Effector memory CD4-positive, alpha-beta T cell (primary cell): ENCODE results near the gene FAM114A2.

Experiments used
- DNase-seq, 3 donors: peaks; one replicate each; pipeline ENCODE4 v3.0.0-alpha.2; 2020
- H3K27ac ChIP-seq: 2 replicates; pipeline ENCODE4 v1.7.0; 2013; ENCODE audit warnings: mild to moderate bottlenecking, low read length, moderate library complexity; ENCODE audit not compliant: insufficient read depth, poor library complexity, severe bottlenecking
- H3K27me3 ChIP-seq: replicated peaks from 2 replicates; pipeline ENCODE4 v1.7.0; 2013; ENCODE audit warnings: mild to moderate bottlenecking, low read length; ENCODE audit not compliant: insufficient read depth, control insufficient read depth, poor library complexity, severe bottlenecking
- H3K36me3 ChIP-seq: 2 replicates; pipeline ENCODE4 v1.7.0; 2013; ENCODE audit warnings: mild to moderate bottlenecking, low read length, moderate library complexity; ENCODE audit not compliant: control insufficient read depth, insufficient read depth
- H3K4me1 ChIP-seq: 2 replicates; pipeline ENCODE4 v1.7.0; 2013; ENCODE audit warnings: low read length, mild to moderate bottlenecking; ENCODE audit not compliant: control insufficient read depth, insufficient read depth, poor library complexity, severe bottlenecking
- H3K4me3 ChIP-seq: 2 replicates; pipeline ENCODE4 v1.7.0; 2013; ENCODE audit warnings: low read length, low read depth, mild to moderate bottlenecking; ENCODE audit not compliant: insufficient read depth, poor library complexity, severe bottlenecking
- H3K9me3 ChIP-seq: 2 replicates; pipeline ENCODE4 v1.7.0; 2013; ENCODE audit warnings: mild to moderate bottlenecking, low read length, moderate library complexity; ENCODE audit not compliant: control insufficient read depth

Gene FAM114A2

GRCh38 chr5:153998768-153999167 is 39.9 kb downstream of the FAM114A2 start:
- no peak overlapping the region for H3K4me3 ChIP-seq
- no peak overlapping the region for H3K27ac ChIP-seq
- no peaks in the 10 kb centered on the region for H3K27me3 ChIP-seq
- H3K36me3 ChIP-seq = peaks cover 49% of the 10 kb centered on the region
- H3K9me3 ChIP-seq = no peaks in the 10 kb centered on the region
- no peak for DNase-seq
- H3K4me1 ChIP-seq = no peaks in the 10 kb centered on the region

- Histone ChIP-seq H3K36me3 (peaks cover 53% of the 10 kb centered on the region), H3K27me3 (no peaks in the 10 kb centered on the region)
Measured at GRCh38 chr5:153998010-153998409, 40.7 kb downstream of the FAM114A2 start.

GRCh38 chr5:153991168-153991567 is 47.5 kb downstream of the FAM114A2 start:
- Histone ChIP-seq H3K4me3 (no peak overlapping the region), H3K4me1 (no peaks in the 10 kb centered on the region), H3K9me3 (no peaks in the 10 kb centered on the region), H3K27ac (no peak overlapping the region), H3K36me3 (peaks cover 28% of the 10 kb centered on the region), H3K27me3 (no peaks in the 10 kb centered on the region)
- no peak for DNase-seq

More at GRCh38 chr5:153998010-153998409, 40.7 kb downstream of the FAM114A2 start:
- H3K4me3 ChIP-seq = no peak overlapping the region
- H3K27ac ChIP-seq = no peak overlapping the region
- DNase-seq = no peak
- no peaks in the 10 kb centered on the region for H3K4me1 ChIP-seq
- H3K9me3 ChIP-seq = no peaks in the 10 kb centered on the region

- no peaks in the 10 kb centered on the region for H3K4me1 ChIP-seq
- no peaks in the 10 kb centered on the region for H3K27me3 ChIP-seq
- DNase-seq = no peak
- H3K9me3 ChIP-seq = no peaks in the 10 kb centered on the region
- H3K4me3 ChIP-seq = no peak overlapping the region
- H3K27ac ChIP-seq = no peak overlapping the region
- peaks cover 14% of the 10 kb centered on the region for H3K36me3 ChIP-seq
Measured at GRCh38 chr5:153988510-153988909, 50.2 kb downstream of the FAM114A2 start.

GRCh38 chr5:153987301-153987700 is 51.4 kb downstream of the FAM114A2 start:
- no peak for DNase-seq
- Histone ChIP-seq H3K4me3 (no peak overlapping the region), H3K27ac (no peak overlapping the region), H3K36me3 (peaks cover 3% of the 10 kb centered on the region), H3K9me3 (no peaks in the 10 kb centered on the region), H3K27me3 (no peaks in the 10 kb centered on the region), H3K4me1 (no peaks in the 10 kb centered on the region)

GRCh38 chr5:153985498-153985897 is 53.2 kb downstream of the FAM114A2 start:
- Histone ChIP-seq H3K36me3 (no peaks in the 10 kb centered on the region), H3K27me3 (no peaks in the 10 kb centered on the region), H3K4me3 (no peak overlapping the region), H3K27ac (no peak overlapping the region), H3K4me1 (no peaks in the 10 kb centered on the region), H3K9me3 (no peaks in the 10 kb centered on the region)
- DNase-seq = no peak

GRCh38 chr5:153983885-153984284 is 54.8 kb downstream of the FAM114A2 start:
- H3K27me3 ChIP-seq = no peaks in the 10 kb centered on the region
- H3K4me3 ChIP-seq = no peak overlapping the region
- H3K36me3 ChIP-seq = no peaks in the 10 kb centered on the region
- no peak for DNase-seq
- H3K27ac ChIP-seq = no peak overlapping the region
- no peaks in the 10 kb centered on the region for H3K4me1 ChIP-seq
- H3K9me3 ChIP-seq = no peaks in the 10 kb centered on the region

- H3K4me3 ChIP-seq = no peak overlapping the region
- DNase-seq = no peak
- no peaks in the 10 kb centered on the region for H3K27me3 ChIP-seq
- H3K9me3 ChIP-seq = no peaks in the 10 kb centered on the region
- no peaks in the 10 kb centered on the region for H3K4me1 ChIP-seq
- no peak overlapping the region for H3K27ac ChIP-seq
- no peaks in the 10 kb centered on the region for H3K36me3 ChIP-seq
Measured at GRCh38 chr5:153981905-153982605, 56.7 kb downstream of the FAM114A2 start.

- Histone ChIP-seq H3K4me1 (no peaks in the 10 kb centered on the region), H3K4me3 (no peak overlapping the region), H3K27me3 (no peaks in the 10 kb centered on the region), H3K36me3 (no peaks in the 10 kb centered on the region), H3K27ac (no peak overlapping the region), H3K9me3 (no peaks in the 10 kb centered on the region)
- no peak for DNase-seq
Measured at GRCh38 chr5:153979028-153979783, 59.5 kb downstream of the FAM114A2 start.

- no peaks in the 10 kb centered on the region for H3K4me1 ChIP-seq
- H3K36me3 ChIP-seq = no peaks in the 10 kb centered on the region
- no peak overlapping the region for H3K27ac ChIP-seq
- H3K4me3 ChIP-seq = no peak overlapping the region
- no peak for DNase-seq
- H3K27me3 ChIP-seq = no peaks in the 10 kb centered on the region
- no peaks in the 10 kb centered on the region for H3K9me3 ChIP-seq
Measured at GRCh38 chr5:153974813-153975163, 63.9 kb downstream of the FAM114A2 start.
